ENCODE measurements around the gene RPL32. TPM values are rescaled to one million over a fixed set of nuclear protein-coding genes. Genes with fewer than 3 reads are reported as not detected.

The RPL32 gene
- total RNA-seq, 1 donor from 2014 or later = 1,417 TPM

- intact Hi-C loops (cut with DNase I) = no loop called here
- DNase-seq (ENCODE audit: low spot score) (no peak), ATAC-seq (no peak)
Observed at GRCh38 chr3:12815078-12815477, 26.3 kb downstream of the RPL32 start.

DNA sequence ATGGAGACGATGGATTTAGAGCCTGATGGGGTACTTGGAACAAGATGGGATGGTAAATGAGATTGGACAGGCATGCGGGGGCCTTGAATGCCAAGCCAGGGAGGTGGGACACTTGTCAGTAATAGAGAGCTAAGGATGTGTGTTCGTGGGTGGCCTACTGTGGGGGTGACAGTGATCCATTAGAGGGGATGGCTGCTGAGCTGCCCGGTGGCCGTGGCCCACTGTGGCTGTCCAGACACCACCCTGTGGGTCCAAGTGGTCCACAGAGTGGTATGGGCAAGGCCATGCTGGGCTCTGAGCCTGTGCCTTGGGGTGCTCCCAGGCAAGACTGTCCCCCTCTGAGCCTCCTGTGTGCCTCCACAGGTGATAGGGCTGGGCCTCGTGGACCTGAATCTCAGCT is 27.4 kb downstream of the RPL32 start:
- DNase-seq (ENCODE audit: low spot score) = no peak
- intact Hi-C loops (cut with DNase I) = no loop called here
- ATAC-seq = no peak

GRCh38 chr3:12812812-12813211 is 28.6 kb downstream of the RPL32 start:
- no peak for ATAC-seq
- intact Hi-C loops (cut with DNase I) = no loop called here
- DNase-seq (ENCODE audit: low spot score) = no peak

- no peak for DNase-seq (ENCODE audit: low spot score)
- intact Hi-C loops (cut with DNase I) = no loop called here
- no peak for ATAC-seq
Observed at GRCh38 chr3:12810961-12811360, 30.4 kb downstream of the RPL32 start.

- intact Hi-C loops (cut with DNase I) = no loop called here
- peak; percentile 99 for ATAC-seq
- peak; percentile 100 for DNase-seq (ENCODE audit: low spot score)
Observed at GRCh38 chr3:12810013-12810780, 31.2 kb downstream of the RPL32 start.

- intact Hi-C loops (cut with DNase I) = no loop called here
- no peak for DNase-seq (ENCODE audit: low spot score)
- no peak for ATAC-seq
Observed at GRCh38 chr3:12809435-12809834, 31.9 kb downstream of the RPL32 start.

DNA sequence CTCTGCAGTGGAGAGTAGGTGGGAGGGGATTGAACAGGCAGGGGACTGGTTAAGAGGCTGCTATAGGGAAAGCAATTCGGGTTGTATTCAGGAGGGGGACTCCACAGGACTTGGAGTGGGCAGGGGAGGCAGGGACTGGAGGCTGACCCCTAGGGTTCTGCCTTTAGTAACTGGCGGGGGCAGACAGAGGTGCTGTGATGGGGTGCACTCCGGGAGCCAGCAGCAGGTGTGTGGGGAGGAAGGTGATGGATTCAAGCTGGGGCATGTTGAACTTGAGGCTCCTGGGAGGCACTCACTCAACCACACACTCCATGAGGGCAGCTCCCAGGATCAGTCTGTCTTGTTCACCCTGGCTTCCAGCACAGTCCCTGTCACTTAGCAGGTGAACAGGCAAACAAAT is 32.4 kb downstream of the RPL32 start:
- intact Hi-C loops (cut with DNase I) = no loop called here

DNA sequence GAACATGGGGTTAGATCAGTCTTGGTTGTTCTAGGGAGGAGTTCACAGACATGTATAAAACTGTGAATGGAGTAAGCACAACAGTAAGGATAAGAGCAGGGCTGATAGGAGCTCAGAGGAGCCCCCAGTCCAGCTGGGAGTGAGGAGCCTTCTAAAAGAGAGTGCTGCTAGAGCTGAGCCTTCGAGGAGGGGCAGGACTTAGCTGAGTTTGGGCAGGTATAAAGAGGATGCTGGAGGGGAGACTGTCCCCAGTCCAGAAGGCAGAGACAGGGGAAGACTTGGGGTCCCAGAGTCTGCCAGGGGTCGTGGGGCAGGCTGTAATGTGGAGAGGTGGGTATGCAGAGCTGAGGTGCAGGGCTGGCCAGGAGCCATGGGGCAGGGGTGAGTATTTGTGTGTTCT is 32.8 kb downstream of the RPL32 start:
- ATAC-seq = no peak
- no peak for DNase-seq (ENCODE audit: low spot score)
- intact Hi-C loops (cut with DNase I) = no loop called here

More for the DNA sequence above, 32.4 kb downstream of the RPL32 start:
- DNase-seq (ENCODE audit: low spot score) (no peak), ATAC-seq (no peak)

DNA sequence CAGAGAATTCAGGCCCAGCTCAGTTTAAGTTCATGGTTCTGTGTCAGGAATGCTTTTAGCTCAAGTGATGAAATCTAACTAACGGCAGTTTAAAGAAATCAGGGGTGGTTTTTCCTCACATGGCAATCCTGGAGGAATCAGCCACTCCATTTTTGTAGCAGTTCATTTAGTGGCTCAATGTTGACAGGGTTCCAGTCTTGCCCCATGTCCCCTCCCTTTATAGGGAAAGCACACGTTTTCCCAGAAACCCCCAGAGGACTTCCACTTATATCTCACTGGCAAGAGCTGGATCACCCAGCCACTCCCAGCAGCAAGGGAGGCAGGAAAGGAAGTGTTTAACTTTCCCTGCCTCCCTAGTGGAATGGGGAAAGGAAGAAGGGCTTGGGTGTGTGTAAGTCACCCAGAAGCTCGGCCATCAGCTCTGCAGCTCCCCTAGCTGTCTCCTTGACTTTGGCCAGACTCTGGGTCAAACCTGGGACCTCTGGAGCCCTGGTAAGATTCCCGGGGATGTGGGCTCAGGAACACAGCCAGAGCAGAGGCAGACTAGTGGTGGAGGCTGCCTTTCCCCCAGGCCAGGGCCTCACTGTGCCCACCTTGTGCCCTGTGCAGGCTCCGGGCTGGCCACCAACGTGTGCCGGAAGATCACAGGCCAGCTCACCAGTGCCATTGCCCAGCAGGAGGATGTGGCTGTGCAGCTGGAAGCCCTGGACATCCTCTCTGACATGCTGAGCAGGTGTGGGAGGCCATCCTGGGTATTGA is 33.6 kb downstream of the RPL32 start:
- ATAC-seq (no peak), DNase-seq (ENCODE audit: low spot score) (no peak)
- intact Hi-C loops (cut with DNase I) = no loop called here

GRCh38 chr3:12807066-12807465 is 34.3 kb downstream of the RPL32 start:
- ATAC-seq = no peak
- no peak for DNase-seq (ENCODE audit: low spot score)
- intact Hi-C loops (cut with DNase I) = no loop called here

DNA sequence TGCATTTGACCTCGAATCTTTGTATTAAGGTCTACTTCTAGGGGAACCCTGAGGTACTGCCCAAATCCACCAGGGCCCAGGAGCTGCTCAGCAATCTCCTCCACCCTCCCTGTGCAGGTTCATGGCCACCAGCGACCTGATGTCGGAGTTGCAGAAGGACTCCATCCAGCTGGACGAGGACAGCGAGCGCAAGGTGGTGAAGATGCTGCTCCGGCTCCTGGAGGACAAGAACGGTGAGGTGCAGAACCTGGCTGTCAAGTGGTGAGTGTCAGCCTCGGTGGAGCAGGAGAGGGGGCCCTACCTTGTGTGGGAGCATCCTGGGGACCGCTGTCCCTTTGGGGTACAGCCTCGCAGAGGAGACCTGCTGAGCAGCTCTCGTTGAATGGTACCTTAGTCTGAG is 38.0 kb downstream of the RPL32 start:
- ATAC-seq (no peak), DNase-seq (ENCODE audit: low spot score) (no peak)
- intact Hi-C loops (cut with DNase I) = loop anchor here (5.0 kb wide), 1 partner anchor 1871 kb away; no protein-coding TSS in a partner anchor

DNA sequence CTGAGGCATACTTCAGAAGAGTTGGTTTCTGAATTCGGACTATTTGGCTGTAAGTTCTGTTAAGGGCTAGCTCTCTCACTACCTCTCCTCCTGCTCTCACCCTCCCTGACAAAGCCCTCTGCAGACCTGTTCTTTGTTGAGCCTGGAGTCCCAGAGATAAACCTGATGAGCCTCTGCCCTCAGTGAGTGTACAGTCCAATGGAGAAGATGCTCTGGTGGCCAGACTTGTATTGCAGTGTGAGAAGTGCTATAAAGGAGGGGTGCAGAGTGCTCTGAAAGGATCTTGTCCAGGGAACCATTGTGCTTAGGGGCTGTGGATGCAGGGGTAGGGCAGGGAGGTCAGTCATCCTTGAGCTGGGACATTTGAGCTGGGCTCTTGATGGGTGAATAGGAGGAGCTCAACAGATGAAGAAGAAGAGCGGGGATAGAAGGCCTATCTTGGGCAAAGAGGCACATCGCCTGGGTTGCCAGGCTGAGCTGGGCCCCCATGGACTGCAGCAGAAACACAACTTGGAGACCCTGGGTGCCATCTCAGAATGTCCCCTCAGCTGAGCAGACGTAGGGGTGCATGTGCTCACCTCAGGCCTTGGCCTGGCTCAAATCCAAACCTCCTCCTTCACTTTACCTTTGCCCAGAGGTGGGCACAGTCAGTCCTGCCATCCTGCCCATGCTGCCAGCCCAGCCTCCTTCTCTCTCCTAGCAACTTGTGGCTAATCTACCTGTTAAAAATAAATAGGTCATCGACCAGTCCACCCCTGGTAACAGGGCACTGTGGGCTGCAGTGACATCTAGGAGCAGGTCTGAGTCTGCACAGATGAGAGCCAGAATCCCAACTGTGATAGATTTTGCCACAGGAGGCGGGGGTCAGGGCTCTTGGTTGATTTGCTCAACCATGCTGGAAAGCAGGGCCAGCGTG is 41.6 kb downstream of the RPL32 start:
- ATAC-seq = no peak
- intact Hi-C loops (cut with DNase I) = loop anchor here (5.0 kb wide), 1 partner anchor 1867 kb away; no protein-coding TSS in a partner anchor
- DNase-seq (ENCODE audit: low spot score) = no peak

DNA sequence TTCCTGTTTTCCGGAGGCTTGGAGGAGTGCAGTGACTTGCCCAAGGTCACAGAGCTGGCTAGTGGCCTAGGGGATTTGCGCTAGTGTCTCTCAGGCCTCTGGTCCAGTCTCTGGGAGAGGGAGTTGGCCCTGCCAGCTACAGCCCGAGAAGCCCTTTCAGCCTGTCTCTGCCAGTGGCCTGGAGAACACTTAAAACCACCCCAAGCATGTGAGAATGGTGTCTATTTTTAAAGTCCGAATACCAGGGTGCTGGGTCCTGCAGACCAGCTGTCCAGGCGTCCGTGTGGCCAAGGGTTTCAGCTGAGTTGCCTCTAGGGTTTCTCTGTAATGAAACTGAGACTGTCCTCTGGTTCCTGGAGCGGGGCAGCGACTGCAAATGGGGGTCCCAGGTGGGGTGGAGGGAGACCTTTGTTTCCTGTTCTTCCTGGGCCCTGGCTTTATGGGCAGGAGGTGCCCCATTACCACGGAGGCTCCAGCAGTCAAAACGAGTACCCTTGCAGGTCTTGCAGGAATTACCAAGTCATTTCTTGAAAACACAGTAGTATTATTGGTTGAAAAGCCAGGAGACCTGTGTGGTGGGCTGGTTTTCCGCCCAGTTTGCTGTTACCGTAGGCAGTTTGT is 42.7 kb downstream of the RPL32 start:
- DNase-seq (ENCODE audit: low spot score) (no peak), ATAC-seq (no peak)
- intact Hi-C loops (cut with DNase I) = no loop called here

DNA sequence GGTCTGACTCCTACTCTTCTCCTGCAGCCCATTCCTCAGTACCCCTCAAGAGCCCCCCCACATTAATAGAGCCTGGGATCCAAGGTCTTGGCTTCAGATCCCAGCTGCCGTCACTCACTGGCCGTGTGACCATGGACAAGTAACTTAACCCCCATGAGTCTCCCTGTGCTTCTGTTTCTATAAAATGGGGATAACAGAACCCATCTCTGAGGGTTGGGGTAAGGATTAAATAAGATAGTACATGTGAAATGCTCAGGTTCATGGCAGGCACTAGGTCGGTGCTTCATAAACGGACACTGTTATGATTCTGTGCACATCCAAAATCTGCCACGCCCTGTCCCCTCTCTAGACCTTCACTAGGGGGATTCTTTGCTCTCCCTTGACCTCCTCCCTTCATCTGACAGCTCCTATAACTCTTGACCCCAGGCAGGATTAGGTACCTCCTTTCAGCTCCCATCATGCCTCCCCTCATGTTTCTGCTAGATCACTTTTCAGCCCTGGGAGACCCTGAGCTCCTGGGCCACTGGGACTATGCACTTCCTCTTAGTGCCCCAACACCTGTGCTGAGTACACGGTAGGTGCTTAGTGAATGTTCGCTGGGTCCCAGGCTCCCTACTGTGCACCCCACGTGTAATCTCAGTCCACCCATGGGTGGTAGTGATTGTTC is 43.3 kb downstream of the RPL32 start:
- ATAC-seq (no peak), DNase-seq (ENCODE audit: low spot score) (no peak)
- intact Hi-C loops (cut with DNase I) = no loop called here

DNA sequence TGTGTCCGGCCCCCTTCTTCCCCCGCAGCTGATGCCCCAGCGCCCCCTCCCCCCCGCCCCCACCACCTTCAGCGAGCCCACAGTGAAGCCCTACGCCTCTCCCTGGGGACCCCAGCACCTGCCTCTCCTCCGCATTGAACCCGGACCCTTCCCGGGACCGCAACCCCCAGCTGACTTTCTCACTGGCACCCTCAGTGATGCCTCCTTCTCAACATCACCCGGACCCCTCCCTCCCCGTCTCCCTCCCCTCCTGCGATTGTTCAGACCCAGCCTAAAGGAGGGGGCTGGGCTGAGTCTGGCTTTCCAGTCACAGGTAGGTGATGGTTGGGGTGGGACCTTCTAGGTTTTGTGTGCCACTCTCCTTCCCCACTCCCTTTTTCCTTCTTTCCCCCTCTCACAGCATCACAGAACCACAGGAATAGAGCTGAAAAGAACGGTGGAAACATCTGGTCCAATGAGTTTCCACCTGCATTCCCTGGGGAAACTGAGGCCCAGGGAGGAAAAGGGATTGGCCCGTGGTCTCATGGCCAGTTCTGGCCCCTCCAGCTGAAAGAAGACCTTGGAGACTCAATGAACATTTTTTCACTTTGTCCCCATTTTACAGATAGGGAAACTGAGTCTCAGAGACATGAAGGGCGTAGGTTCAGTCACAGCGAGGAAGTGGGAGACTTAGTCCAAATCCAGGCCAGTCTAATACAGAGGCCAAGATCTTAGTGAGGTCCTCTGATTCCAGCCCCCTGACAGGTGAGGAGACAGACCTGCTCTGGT is 44.1 kb downstream of the RPL32 start:
- ATAC-seq (peak; percentile 34), DNase-seq (ENCODE audit: low spot score) (no peak)
- intact Hi-C loops (cut with DNase I) = no loop called here

DNA sequence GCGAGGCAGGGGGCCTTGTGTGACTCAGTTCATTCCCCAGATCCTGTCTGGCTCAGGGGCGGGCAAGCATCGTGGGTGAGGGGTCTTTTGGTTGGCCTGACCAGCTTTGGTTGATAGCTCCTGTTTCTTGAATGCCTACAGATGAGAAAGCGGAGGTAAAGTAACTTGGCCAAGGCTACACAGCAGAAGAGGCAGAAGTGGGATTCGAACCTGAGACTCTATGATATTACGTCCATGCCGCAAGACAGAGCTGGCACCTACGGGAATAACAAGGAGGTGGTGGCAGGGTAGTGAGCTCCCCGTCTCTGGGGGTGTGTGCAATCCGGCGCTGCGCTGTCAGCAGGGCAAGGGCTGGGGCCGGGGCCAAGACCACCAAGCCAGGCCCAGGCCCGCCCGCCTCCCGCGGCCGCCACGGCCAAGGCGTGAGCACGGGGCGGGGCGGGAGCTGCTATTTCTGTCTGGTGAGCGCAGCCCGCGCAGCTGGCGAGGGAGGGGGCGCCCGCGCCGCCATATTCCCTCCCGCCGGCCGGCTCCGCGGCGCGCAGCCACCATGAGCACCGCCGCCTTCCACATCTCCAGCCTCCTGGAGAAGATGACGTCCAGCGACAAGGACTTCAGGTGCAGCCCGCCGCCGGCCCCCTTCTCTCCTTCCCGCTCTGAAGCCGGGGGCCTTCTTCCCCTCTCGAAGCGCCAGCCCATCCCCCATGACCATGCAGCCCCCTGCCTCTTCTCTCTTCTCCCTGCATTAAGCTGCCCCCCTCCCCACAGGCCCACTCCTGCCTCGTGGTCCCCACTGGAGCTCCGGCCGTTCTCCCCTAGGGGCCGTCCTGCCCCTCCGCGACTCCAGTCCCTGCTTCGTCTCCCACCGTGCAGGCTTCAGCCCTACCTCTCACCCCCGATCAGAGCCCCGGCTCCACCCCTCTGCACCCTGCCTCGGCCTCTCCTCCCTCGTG is 44.9 kb downstream of the RPL32 start, which contains the start of gene CAND2:
Gene CAND2, plus strand, starts transcription at position 510 of the 953 bp plus-strand sequence. Its CDS starts 41 bp downstream, at position 551.
- DNase-seq (ENCODE audit: low spot score) (peak; percentile 82), ATAC-seq (peak; percentile 94)
- intact Hi-C loops (cut with DNase I) = no loop called here

DNA sequence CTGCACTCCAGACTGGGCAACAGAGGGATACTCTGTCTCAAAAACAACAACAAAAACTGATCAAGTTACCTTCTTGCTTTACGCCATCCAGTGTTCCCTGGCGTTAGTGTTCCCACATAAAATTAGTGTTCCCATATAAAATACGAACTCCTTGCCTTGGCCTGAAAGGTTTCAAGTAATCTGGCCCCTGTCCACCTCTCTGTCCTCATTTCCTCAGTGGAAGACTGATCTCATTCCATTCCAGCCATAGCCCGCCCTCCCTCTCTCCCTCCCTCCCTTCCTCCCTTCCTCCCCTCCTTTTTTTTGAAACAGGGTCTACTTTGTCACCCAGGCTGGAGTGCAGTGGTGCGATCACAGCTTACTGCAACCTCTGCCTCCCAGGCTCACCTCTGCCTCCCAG is 47.7 kb downstream of the RPL32 start:
- no peak for ATAC-seq
- intact Hi-C loops (cut with DNase I) = no loop called here
- no peak for DNase-seq (ENCODE audit: low spot score)

All from sciatic nerve (tissue), 2 donors.